Measurements from ENCODE around the gene PARP12.

PARP12 gene

GRCh38 chr7:140017034-140017433 lies 45.7 kb downstream of the PARP12 start:
- in situ Hi-C loops (cut with MboI; ENCODE audit: low sequenced_read_pairs) = no loop called here

- in situ Hi-C loops (cut with MboI; ENCODE audit: low sequenced_read_pairs) = no loop called here
Observed at GRCh38 chr7:140016540-140016939, 46.2 kb downstream of the PARP12 start.

DNA sequence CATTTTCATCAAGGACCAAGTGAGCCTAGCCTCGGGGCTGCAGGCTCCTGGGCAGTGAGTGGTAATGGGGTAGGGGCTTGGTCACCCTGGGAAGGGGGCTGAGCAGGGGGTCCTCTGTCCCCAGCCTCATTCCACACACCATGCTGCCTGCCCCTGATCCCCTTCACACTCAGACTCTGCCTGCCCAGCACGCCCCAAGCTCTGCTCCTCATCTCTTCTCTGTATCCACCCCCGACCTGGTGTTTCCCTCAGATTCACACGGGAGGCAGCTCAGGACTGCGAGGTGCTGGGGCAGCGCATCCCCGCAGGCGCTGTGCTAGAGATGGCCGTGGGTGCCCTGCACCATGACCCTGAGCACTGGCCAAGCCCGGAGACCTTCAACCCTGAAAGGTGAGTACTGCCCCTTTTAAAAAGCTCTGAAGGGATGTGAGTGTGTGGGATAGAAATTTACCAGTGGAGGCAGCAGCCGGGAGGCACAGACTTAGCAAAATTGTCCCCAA lies 47.2 kb downstream of the PARP12 start:
- in situ Hi-C loops (cut with MboI; ENCODE audit: low sequenced_read_pairs) = no loop called here

GRCh38 chr7:140014123-140014522 lies 48.6 kb downstream of the PARP12 start:
- in situ Hi-C loops (cut with MboI; ENCODE audit: low sequenced_read_pairs) = no loop called here

DNA sequence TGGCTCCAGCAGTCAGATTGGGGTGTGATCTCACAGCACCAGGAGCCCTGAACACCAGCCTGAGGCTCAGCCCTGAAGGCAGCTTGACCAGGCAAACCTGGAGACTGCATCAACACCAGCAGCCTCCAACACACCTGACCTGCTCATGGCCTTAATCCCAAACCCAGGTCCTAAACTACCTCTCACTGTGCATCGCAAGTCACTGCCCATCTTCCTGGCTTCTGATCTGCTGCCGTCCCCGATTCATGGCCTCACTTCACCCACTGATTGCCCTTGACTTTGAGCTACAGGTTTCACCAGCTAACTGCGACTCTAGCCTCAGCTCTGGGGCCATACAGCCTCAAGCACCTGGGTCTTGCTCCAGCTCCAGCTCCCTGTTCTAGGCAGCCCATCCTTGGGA lies 49.1 kb downstream of the PARP12 start:
- in situ Hi-C loops (cut with MboI; ENCODE audit: low sequenced_read_pairs) = no loop called here

- in situ Hi-C loops (cut with MboI; ENCODE audit: low sequenced_read_pairs) = no loop called here
Observed at GRCh38 chr7:140010194-140010895, 52.4 kb downstream of the PARP12 start.

- in situ Hi-C loops (cut with MboI; ENCODE audit: low sequenced_read_pairs) = no loop called here
Observed at GRCh38 chr7:140009735-140010134, 53.0 kb downstream of the PARP12 start.

DNA sequence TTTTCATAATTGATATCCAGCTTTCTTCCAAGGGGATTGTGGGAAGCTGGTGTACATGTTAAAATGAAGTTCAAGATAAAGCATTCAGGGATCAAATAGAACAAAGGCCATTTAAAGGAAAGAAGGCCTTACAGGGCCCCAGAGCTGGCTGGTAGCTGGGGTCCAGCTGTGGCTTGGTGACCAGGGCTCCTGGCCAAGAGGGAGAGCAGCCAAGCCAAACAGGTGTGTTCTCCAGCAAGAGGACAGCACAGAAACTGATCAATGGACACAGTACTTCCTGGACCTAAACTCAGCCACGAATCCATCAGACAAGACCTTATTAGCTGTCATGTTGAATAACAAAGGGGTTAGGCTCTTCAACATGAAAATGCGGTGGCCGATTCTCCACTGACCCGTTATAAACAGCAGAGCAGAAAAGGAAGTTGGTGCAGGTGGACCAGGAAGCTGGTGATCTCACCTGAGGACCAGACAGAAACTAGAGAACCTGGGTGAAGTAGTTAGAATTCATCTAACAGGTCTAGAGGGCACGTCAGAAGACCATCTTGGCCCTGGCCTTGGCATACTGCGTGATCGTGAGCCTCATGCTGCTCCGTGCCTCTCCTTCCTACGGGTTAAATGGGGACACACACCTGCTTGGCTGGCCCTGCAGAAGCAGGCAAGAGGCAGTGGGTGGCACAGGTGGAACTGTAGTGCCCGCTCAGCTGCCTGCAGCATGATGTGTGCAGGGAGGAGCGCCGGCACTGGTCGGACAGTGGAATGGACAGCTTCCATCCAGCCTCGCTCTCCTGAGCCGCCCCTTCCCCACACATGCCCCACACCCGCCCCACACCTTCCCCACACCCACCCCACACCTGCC lies 53.8 kb downstream of the PARP12 start:
- in situ Hi-C loops (cut with MboI; ENCODE audit: low sequenced_read_pairs) = no loop called here

GRCh38 chr7:140007051-140007690 lies 55.6 kb downstream of the PARP12 start:
- in situ Hi-C loops (cut with MboI; ENCODE audit: low sequenced_read_pairs) = no loop called here

DNA sequence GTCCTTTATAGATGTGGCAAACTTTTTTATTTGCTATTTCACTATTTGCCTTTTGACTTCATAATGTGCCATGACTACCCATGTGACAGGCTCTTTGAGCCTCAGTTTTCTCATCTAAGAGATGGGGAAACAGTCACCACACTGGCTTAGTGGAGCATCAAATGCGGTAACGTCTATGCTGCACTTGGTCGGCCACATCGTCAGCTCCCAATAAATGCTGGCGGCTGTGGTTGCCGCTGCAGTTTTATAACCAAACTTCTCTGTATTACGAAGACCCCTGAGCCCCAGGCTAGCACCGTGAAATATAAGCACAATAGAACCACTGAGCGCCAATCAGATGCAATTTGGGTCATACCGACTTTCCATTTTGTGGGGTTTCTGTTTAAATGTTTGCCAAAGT lies 56.2 kb downstream of the PARP12 start:
- in situ Hi-C loops (cut with MboI; ENCODE audit: low sequenced_read_pairs) = no loop called here

GRCh38 chr7:140005754-140006503 lies 56.8 kb downstream of the PARP12 start:
- in situ Hi-C loops (cut with MboI; ENCODE audit: low sequenced_read_pairs) = no loop called here

DNA sequence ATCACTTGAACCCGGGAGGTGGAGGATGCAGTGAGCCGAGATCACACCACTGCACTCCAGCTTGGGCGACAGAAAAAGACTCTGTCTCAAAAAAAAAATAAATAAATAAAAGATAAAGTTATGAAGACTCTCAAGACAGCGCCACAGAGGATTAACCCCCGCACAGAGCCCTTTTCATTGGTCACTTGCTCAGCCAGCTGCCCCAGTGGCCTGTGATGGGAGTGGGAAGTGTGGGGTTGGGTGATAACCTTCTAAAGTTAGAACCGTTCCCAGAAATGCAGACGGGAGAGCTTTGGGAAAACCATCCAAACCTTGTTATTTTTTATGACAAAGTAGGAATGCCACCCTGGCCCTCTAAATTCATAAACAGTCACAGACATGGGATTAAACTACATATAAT lies 57.4 kb downstream of the PARP12 start:
- in situ Hi-C loops (cut with MboI; ENCODE audit: low sequenced_read_pairs) = no loop called here

DNA sequence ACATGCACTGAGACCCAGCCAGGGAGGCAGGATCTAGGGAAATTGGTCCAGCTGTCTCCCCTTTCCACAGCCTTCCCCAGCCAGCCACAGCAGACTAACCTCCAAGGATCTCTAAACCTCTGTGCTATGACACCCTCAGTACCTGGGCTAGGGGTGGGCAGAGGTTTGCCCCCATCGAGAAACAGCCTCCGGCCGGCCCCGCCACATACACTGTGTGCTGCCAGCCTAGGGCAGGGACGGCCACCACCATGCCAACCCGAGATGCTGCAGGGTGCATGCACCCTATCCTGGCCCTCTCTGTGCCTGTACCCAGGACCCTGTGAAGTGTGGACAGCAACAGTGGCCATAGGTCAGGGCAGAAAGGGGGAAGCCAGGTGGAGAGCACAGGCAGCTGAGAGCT lies 58.1 kb downstream of the PARP12 start:
- in situ Hi-C loops (cut with MboI; ENCODE audit: low sequenced_read_pairs) = no loop called here

DNA sequence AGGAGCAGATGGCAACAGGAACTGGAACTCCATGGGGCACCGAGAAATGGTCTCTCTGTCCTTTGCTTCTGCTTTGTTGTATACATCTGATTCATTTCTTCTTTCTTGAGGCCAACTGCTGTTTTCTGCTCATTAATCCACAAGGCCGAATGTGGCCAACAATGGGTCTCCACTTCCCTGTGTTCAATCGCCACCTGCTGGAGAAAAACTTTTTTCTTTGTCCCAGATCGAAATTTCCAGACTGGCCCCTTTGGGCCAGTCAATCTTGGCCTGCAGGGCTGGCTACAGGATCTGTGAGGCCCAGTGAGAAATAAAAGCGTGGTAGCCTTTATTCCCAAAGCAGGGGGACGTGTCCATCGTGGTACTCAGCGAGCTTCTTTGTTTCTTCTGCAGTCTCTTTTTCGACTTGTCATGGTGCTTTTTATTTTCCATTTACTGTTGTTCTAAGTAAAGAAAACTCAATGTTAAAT lies 58.8 kb downstream of the PARP12 start:
- in situ Hi-C loops (cut with MboI; ENCODE audit: low sequenced_read_pairs) = no loop called here

DNA sequence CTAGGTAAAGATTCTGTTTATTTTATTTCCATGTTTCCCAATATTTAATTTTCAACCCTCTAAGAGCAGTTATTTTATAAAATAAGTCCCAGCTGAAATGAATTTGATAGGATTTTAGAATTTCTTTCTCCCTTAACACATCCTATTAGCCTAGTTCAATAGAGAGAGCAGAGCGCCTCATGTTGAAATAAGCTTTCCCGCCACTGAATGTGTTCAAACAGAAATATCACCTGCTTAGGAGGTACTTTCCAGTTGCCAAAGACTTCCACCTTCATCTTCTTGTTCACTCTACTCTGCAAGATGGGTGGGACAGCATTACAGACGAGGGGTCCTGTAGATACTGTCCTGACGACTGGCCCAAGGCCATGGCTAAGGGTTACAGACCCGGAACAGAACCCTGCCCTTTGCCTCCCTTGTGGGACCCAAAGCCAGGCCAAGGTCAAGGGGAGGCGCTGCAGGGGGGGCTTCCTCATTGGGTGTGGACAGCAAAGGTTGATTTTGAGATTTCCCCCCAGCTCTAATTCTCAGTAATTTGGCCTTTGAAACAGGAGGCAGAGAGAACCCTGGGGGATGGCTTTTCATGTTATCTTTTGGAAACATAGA lies 62.0 kb downstream of the PARP12 start:
- in situ Hi-C loops (cut with MboI; ENCODE audit: low sequenced_read_pairs) = no loop called here

DNA sequence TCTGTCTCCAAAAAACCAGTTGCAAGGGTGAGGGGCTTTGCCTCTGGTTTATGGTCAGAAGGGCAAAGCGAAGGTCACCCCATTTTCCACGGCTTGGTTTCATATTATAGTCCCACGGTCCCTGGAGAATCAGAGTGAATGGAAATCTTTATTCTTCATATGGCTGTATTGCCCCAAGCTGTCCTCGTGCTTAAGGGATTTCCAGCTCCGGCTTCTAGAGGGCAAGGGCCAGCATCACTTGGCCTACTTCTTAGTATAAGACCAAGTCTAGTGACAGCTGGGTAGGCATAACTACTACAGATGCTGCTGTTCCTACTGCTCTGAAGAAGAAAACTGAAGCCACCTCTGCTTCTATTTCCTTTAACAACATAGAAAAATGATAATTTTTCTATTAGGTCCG lies 63.2 kb downstream of the PARP12 start:
- in situ Hi-C loops (cut with MboI; ENCODE audit: low sequenced_read_pairs) = no loop called here

DNA sequence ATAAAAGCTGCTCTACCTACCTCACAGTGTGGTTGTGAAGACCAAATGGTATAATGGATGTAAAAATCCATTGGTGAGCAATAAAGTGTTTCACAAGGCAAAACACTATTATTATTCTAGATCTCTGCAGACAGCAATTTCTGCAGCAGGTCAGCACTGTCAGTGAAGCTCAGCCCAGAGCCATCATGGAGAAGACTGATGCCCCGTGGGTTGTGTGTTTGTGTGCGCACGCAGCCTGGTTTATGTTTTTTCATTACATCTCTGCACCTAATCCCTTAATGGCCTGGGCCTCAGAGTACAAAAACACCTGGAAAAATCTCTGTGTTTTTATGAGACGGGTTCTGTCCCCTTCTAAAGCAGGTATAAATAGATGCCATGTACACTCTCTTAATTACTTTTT lies 64.2 kb downstream of the PARP12 start:
- in situ Hi-C loops (cut with MboI; ENCODE audit: low sequenced_read_pairs) = no loop called here

DNA sequence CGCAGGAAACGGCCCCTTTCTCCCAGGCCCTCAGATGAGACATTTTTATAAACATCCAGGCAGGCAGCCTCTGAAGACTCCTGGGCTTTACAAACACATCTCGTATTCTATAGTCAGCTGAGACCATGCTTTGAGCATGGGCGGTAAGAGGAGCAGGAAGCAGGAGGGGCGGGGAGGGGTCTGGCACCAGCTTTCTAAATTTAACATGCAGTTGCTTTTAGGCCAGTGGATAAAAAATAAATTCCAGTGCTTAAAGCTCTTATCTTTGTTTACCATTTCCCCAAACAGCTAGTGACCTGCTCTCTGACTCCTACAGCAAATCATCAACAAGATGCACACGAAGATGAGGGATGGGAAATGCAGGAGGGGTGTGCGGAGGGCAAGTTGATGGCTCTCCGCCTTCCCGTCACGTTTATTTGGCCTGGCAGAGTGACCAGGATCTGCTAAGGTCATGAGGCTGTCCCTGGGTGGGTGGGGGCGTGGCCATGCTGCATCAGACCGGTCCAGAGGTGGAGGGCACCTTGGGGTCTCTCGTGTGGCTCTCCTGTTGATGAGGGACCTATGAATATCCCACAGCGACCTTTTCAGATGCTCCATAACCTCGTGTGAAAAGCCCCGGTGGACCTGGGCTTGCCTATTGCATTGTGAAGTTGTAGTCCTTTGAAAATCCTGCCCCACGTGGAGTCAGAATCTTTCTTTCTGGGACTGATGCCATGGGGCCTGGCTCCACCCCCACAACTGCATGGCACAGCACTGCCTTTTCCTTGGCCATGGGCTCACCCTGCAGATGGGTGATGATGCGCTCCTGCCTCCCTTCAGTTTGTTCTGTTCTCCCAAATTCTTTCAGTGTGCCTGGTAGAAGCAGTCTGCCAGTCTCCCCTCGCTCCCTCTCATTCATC lies 67.5 kb downstream of the PARP12 start:
- in situ Hi-C loops (cut with MboI; ENCODE audit: low sequenced_read_pairs) = no loop called here

DNA sequence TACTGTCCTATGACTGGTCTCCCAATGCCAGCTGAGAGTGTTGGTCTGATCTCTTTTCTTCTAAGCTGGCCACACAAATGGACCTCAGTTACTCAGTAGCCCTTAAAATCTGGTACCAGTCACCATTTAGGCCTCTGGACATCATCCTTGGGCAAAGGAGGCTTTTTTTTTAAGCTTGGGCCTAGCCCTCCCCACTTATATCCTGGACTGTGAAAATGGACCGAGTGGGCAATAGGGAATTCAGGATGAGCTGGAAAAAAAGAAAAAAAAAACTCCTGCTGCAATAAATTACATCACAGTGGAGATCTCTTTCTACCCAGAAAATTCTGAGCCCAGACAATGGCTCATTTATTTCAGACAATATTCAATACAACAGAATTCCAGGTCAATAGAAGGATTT lies 68.4 kb downstream of the PARP12 start:
- in situ Hi-C loops (cut with MboI; ENCODE audit: low sequenced_read_pairs) = no loop called here

Measured in hTERT RPE-1 (cell line).